DOHH2 (cell line): ENCODE results near the gene METTL5.
"Not testable (repeated sequence)": the region's sequence is repeated elsewhere in the genome, so short reads cannot be mapped to it uniquely, and the experiment has no call there.

Experiments
- EZH2phosphoT487 ChIP-seq: fragments of 200-600 bp; sonication (generic); IDR thresholded peaks from 2 replicates; pipeline ENCODE4 v1.6.1; 2017; ENCODE audit warnings: borderline replicate concordance, mild to moderate bottlenecking, antibody characterized with exemption, low read length, moderate library complexity, mixed read lengths
- TF ChIP-seq, protein P1 (sequence below): fragments of 200-600 bp; sonication (generic); IDR thresholded peaks from one replicate; pipeline ENCODE4 v1.5.1; 2014; ENCODE audit warnings: antibody characterized with exemption, mild to moderate bottlenecking, low read depth, low read length; ENCODE audit not compliant: poor library complexity, severe bottlenecking

DNA sequence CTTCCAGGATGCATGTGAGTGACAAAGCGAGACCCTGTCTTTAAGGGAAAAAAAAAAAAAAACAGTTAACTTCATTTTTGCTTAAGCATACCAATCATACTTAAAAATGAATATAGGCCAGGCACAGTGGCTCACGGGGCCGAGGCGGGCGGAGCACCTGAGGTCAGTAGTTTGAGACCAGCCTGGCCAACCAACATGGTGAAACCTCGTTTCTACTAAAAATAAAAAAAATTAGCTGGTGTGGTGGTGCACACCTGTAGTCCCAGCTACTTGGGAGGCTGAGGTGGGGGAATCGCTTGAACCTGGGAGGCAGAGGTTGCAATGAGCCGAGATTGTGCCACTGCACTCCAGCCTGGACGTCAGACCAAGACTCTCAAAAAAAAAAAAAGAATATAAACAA lies 46.7 kb upstream of the METTL5 start:
- TF ChIP-seq, protein P1, sequence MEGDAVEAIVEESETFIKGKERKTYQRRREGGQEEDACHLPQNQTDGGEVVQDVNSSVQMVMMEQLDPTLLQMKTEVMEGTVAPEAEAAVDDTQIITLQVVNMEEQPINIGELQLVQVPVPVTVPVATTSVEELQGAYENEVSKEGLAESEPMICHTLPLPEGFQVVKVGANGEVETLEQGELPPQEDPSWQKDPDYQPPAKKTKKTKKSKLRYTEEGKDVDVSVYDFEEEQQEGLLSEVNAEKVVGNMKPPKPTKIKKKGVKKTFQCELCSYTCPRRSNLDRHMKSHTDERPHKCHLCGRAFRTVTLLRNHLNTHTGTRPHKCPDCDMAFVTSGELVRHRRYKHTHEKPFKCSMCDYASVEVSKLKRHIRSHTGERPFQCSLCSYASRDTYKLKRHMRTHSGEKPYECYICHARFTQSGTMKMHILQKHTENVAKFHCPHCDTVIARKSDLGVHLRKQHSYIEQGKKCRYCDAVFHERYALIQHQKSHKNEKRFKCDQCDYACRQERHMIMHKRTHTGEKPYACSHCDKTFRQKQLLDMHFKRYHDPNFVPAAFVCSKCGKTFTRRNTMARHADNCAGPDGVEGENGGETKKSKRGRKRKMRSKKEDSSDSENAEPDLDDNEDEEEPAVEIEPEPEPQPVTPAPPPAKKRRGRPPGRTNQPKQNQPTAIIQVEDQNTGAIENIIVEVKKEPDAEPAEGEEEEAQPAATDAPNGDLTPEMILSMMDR = not testable (repeated sequence)
- TF ChIP-seq EZH2phosphoT487 = not testable (repeated sequence)
